ENCODE measurements around the gene DYRK2.

DYRK2 gene

GRCh38 chr12:67701121-67701520 lies 52.6 kb downstream of the DYRK2 start:
- TF ChIP-seq, protein P1, sequence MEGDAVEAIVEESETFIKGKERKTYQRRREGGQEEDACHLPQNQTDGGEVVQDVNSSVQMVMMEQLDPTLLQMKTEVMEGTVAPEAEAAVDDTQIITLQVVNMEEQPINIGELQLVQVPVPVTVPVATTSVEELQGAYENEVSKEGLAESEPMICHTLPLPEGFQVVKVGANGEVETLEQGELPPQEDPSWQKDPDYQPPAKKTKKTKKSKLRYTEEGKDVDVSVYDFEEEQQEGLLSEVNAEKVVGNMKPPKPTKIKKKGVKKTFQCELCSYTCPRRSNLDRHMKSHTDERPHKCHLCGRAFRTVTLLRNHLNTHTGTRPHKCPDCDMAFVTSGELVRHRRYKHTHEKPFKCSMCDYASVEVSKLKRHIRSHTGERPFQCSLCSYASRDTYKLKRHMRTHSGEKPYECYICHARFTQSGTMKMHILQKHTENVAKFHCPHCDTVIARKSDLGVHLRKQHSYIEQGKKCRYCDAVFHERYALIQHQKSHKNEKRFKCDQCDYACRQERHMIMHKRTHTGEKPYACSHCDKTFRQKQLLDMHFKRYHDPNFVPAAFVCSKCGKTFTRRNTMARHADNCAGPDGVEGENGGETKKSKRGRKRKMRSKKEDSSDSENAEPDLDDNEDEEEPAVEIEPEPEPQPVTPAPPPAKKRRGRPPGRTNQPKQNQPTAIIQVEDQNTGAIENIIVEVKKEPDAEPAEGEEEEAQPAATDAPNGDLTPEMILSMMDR (IDR thresholded peaks at IDR 0.05; ENCODE audit: low read depth, low read length, missing control alignments) = no peak
- in situ Hi-C loops (cut with HindIII; ENCODE audit: low sequenced_read_pairs) = no loop called here
- no peak overlapping the region for H3K4me3 ChIP-seq (ENCODE audit: low read depth, low read length)
- no peak for DNase-seq (ENCODE audit: low read depth)

DNA sequence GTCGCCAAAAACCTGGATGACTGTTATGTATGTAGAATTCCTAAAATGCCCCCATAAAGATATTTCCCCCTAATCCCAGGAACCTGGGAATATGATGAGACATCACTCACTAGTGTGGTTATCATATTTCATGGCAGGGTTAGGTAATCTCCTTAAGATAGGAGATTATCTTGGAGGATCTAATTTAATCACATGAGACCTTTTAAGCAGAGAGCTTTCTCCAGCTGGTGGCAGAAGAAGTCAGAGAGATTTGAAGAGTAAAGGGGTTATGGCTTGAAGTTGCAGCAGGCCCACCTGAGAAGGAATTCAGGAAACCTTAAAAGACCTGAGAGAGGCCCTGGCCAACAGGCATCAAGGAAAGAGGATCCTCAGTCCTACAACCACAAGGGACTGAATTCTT lies 53.6 kb downstream of the DYRK2 start:
- TF ChIP-seq, protein P1 (IDR thresholded peaks at IDR 0.05; ENCODE audit: low read depth, low read length, missing control alignments) = no peak
- in situ Hi-C loops (cut with HindIII; ENCODE audit: low sequenced_read_pairs) = no loop called here
- no peak overlapping the region for H3K4me3 ChIP-seq (ENCODE audit: low read depth, low read length)
- no peak for DNase-seq (ENCODE audit: low read depth)

DNA sequence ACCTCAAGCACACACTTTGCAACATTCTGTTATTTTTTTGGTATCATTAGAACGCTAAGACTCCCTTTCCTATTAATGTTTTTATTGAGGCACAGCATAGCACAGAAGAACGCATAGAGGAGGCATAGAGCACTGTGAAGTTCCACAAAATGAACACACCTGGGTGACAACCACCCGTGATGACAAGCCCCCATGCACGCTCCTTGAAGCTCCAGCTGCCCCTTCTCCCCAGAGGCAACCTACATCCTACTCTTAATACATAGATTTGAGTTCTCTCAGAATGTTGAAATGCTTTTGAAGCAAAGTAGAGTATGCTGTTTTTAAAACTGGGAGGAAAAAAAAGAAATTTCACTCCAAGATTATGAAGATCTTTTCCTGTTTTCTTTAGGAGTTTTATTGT lies 55.5 kb downstream of the DYRK2 start:
- TF ChIP-seq, protein P1 (IDR thresholded peaks at IDR 0.05; ENCODE audit: low read depth, low read length, missing control alignments) = no peak
- in situ Hi-C loops (cut with HindIII; ENCODE audit: low sequenced_read_pairs) = no loop called here
- no peak for DNase-seq (ENCODE audit: low read depth)
- no peak overlapping the region for H3K4me3 ChIP-seq (ENCODE audit: low read depth, low read length)

- no peak for DNase-seq (ENCODE audit: low read depth)
- no peak overlapping the region for H3K4me3 ChIP-seq (ENCODE audit: low read depth, low read length)
- in situ Hi-C loops (cut with HindIII; ENCODE audit: low sequenced_read_pairs) = no loop called here
- TF ChIP-seq, protein P1 (IDR thresholded peaks at IDR 0.05; ENCODE audit: low read depth, low read length, missing control alignments) = no peak
These were observed 57.1 kb downstream of the DYRK2 start for GRCh38 chr12:67705394-67706370.

GRCh38 chr12:67709367-67709954 lies 60.9 kb downstream of the DYRK2 start:
- in situ Hi-C loops (cut with HindIII; ENCODE audit: low sequenced_read_pairs) = no loop called here
- DNase-seq (ENCODE audit: low read depth) = no peak
- H3K4me3 ChIP-seq (ENCODE audit: low read depth, low read length) = no peak overlapping the region
- TF ChIP-seq, protein P1 (IDR thresholded peaks at IDR 0.05; ENCODE audit: low read depth, low read length, missing control alignments) = no peak

GRCh38 chr12:67710582-67710981 lies 62.0 kb downstream of the DYRK2 start:
- no peak overlapping the region for H3K4me3 ChIP-seq (ENCODE audit: low read depth, low read length)
- no peak for DNase-seq (ENCODE audit: low read depth)
- in situ Hi-C loops (cut with HindIII; ENCODE audit: low sequenced_read_pairs) = loop anchor here (5.0 kb wide), 1 partner anchor 82 kb away; no protein-coding TSS in a partner anchor
- TF ChIP-seq, protein P1 (IDR thresholded peaks at IDR 0.05; ENCODE audit: low read depth, low read length, missing control alignments) = no peak

Measured in astrocyte of the cerebellum (primary cell).